Upper lobe of left lung (tissue), 4 donors: ENCODE measurements around the gene RAB11FIP2.

ENCODE experiments used
- EP300 ChIP-seq, 4 donors: sonication (generic); formaldehyde crosslinking; IDR thresholded peaks; one replicate each; pipeline ENCODE4 v1.5.1; 2017; ENCODE audit warnings: antibody characterized with exemption in 4 of 4, control low read depth in 2 of 4
- POLR2A ChIP-seq, 4 donors: fragments of 450-650 bp; IDR thresholded peaks; one replicate each; pipeline ENCODE4 v1.5.1; 2016 to 2017; ENCODE audit warnings: antibody characterized with exemption in 4 of 4, mild to moderate bottlenecking in 2 of 4
- POLR2AphosphoS5 ChIP-seq, 2 donors: sonication (generic); formaldehyde crosslinking; IDR thresholded peaks; one replicate each; pipeline ENCODE4 v1.5.1; 2017; ENCODE audit warnings: antibody characterized with exemption in 2 of 2
- TF ChIP-seq, protein P1 (sequence below), 6 experiments: fragments of 450-650 bp in 4 of 6; fragments of 200-600 bp in 2 of 6; sonication (generic) in 2 of 6; IDR thresholded peaks; one replicate each; pipeline ENCODE4 v1.5.1; 2016 to 2019; ENCODE audit warnings: antibody characterized with exemption in 6 of 6

DNA sequence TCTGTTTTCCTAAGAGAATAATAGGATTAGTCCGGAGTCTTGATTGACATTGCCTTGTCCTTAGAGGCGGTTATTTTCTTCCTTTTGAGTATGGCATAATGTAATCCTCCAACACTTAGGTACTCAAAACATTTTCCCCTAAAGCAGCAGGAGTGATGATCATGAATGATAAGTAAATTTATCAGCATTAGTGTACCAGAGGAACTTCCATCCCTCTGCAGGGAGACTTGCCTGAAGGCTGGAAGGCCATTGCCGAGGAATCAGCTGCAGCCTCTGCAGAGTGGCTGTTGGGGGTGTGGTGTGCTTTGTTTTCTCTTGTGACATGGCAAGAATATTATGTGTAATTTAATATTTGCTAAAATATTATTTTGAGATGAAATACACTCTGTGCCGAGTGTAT, 56.8 kb downstream of the RAB11FIP2 start:
- TF ChIP-seq, protein P1, sequence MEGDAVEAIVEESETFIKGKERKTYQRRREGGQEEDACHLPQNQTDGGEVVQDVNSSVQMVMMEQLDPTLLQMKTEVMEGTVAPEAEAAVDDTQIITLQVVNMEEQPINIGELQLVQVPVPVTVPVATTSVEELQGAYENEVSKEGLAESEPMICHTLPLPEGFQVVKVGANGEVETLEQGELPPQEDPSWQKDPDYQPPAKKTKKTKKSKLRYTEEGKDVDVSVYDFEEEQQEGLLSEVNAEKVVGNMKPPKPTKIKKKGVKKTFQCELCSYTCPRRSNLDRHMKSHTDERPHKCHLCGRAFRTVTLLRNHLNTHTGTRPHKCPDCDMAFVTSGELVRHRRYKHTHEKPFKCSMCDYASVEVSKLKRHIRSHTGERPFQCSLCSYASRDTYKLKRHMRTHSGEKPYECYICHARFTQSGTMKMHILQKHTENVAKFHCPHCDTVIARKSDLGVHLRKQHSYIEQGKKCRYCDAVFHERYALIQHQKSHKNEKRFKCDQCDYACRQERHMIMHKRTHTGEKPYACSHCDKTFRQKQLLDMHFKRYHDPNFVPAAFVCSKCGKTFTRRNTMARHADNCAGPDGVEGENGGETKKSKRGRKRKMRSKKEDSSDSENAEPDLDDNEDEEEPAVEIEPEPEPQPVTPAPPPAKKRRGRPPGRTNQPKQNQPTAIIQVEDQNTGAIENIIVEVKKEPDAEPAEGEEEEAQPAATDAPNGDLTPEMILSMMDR (IDR thresholded peaks at IDR 0.05), result no peak
- TF ChIP-seq POLR2AphosphoS5 (IDR thresholded peaks at IDR 0.05) (no peak), POLR2A (IDR thresholded peaks at IDR 0.05) (no peak), EP300 (IDR thresholded peaks at IDR 0.05) (no peak)
